Type B pancreatic cell (in vitro differentiated cells): ENCODE measurements around the gene TXNDC12. TPM values are rescaled to one million over a fixed set of nuclear protein-coding genes. Genes with fewer than 3 reads are reported as not detected.
"Not testable (repeated sequence)": the region's sequence is repeated elsewhere in the genome, so short reads cannot be mapped to it uniquely, and the experiment has no call there.

Experiments
- DNase-seq: peaks from one replicate; pipeline ENCODE4 v3.0.0; 2021; ENCODE audit warnings: mixed read lengths; ENCODE audit not compliant: unreplicated experiment; ENCODE audit errors: extremely low spot score
- H3K27ac Mint-ChIP-seq: 2 replicates; pipeline ENCODE4 v1.8.0; 2021; ENCODE audit warnings: mild to moderate bottlenecking, mixed read lengths
- H3K27me3 Mint-ChIP-seq: 2 replicates; pipeline ENCODE4 v1.8.0; 2021; ENCODE audit warnings: mixed read lengths
- H3K36me3 Mint-ChIP-seq: 2 replicates; pipeline ENCODE4 v1.8.0; 2021; ENCODE audit warnings: mixed read lengths
- H3K4me1 Mint-ChIP-seq: one replicate; pipeline ENCODE4 v1.8.0; 2021; ENCODE audit warnings: mixed read lengths; ENCODE audit not compliant: unreplicated experiment
- H3K4me3 Mint-ChIP-seq: 2 replicates; pipeline ENCODE4 v1.8.0; 2021; ENCODE audit warnings: mild to moderate bottlenecking, mixed read lengths
- H3K9me3 Mint-ChIP-seq: 2 replicates; pipeline ENCODE4 v1.8.0; 2021; ENCODE audit warnings: mixed read lengths
- CTCF ChIP-seq: fragments of 200-600 bp; sonication (generic); conservative IDR thresholded peaks from 2 replicates; pipeline ENCODE4 v1.5.0; 2021; ENCODE audit warnings: antibody characterized with exemption, mild to moderate bottlenecking
- total RNA-seq: library from RNA; stranded (reverse); gene quantifications from 2 replicates; pipeline ENCODE4 v1.2.1, GENCODE V29; 2021; ENCODE audit warnings: low replicate concordance

Gene TXNDC12
- total RNA-seq, 1 donor from 2014 or later: 61.3 TPM

- TF ChIP-seq CTCF: no peak
- no peak overlapping the region for H3K27ac Mint-ChIP-seq
- peaks cover 14% of the 10 kb centered on the region for H3K36me3 Mint-ChIP-seq
- H3K4me1 Mint-ChIP-seq: no peaks in the 10 kb centered on the region
- DNase-seq: no peak
- H3K4me3 Mint-ChIP-seq: no peak overlapping the region
- H3K27me3 Mint-ChIP-seq: no peaks in the 10 kb centered on the region
- H3K9me3 Mint-ChIP-seq: no peaks in the 10 kb centered on the region
Measured at GRCh38 chr1:52022133-52022532, 32.9 kb downstream of the TXNDC12 start.

- H3K27me3 Mint-ChIP-seq: peaks cover 13% of the 10 kb centered on the region
- DNase-seq: no peak
- peak overlapping the region; percentile 80 for H3K27ac Mint-ChIP-seq
- H3K9me3 Mint-ChIP-seq: no peaks in the 10 kb centered on the region
- H3K4me1 Mint-ChIP-seq: peaks cover 11% of the 10 kb centered on the region
- no peaks in the 10 kb centered on the region for H3K36me3 Mint-ChIP-seq
- no peak overlapping the region for H3K4me3 Mint-ChIP-seq
- TF ChIP-seq CTCF: no peak
Measured at GRCh38 chr1:52008071-52008809, 46.8 kb downstream of the TXNDC12 start.

DNA sequence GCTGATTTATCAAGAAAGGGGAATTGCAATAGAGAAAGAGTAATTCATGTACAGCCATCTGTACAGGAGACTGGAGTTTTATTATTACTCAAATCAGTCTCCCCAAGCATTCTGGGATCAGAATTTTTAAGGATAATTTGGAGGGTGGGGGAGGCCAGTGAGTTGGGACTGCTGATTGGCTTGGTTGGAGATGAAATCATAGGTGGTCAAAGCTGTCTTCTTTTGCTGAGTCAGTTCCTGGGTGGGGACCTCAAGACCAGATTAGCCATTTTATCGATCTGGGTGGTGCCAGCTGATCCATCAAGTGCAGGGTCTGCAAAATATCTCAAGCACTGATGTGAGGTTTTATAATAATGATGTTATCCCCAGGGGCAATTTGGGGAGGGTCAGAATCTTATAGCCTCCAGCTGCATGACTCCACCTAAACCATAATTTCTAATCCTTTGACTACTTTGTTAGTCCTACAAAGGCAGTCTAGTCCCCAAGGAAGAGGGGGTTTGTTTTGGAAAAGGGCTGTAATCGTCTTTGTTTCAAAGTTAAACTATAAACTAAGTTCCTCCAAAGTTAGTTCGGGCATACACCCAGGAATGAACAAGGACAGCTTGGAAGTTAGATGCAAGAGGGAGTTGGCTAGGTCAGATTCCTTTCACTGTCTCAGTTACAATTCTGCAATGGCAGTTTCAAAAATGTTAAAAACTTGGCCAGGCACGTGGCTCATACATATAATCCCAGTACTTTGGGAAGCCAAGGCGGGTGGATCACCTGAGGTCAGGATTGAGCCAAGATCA is 47.6 kb downstream of the TXNDC12 start:
- no peaks in the 10 kb centered on the region for H3K36me3 Mint-ChIP-seq
- no peak for TF ChIP-seq CTCF
- no peak for DNase-seq
- H3K4me3 Mint-ChIP-seq: peak overlapping the region; percentile 54
- peak overlapping the region; percentile 80 for H3K27ac Mint-ChIP-seq
- peaks cover 11% of the 10 kb centered on the region for H3K4me1 Mint-ChIP-seq
- peaks cover 13% of the 10 kb centered on the region for H3K27me3 Mint-ChIP-seq
- H3K9me3 Mint-ChIP-seq: no peaks in the 10 kb centered on the region

- H3K4me3 Mint-ChIP-seq, DNase-seq, H3K9me3 Mint-ChIP-seq, H3K36me3 Mint-ChIP-seq: not testable (repeated sequence)
- Mint-ChIP-seq H3K4me1 (peaks cover 11% of the 10 kb centered on the region), H3K27me3 (peaks cover 13% of the 10 kb centered on the region), H3K27ac (peak overlapping the region; percentile 84)
Measured at GRCh38 chr1:52006081-52006553, 48.9 kb downstream of the TXNDC12 start.

DNA sequence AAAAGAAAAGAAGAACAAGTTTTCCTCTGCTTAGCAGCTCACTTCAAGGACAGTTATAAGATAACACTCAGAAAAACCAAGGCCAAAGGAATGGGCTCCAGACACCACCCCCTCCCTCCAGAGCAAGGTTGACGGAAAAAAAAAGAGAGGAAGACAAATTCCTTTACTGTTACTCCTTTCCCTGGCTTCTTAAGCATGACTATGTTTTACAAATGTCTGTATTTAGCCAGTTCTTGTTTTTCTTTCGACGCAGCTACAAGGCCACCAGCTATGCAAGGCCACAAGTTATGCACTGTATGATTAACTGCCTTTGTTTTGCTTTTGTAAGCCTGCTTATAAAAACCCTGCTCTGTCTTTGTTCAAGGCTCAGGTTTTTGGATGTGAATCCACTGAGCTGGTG is 49.4 kb downstream of the TXNDC12 start:
- H3K4me3 Mint-ChIP-seq, H3K9me3 Mint-ChIP-seq, DNase-seq, H3K36me3 Mint-ChIP-seq: not testable (repeated sequence)
- peaks cover 13% of the 10 kb centered on the region for H3K27me3 Mint-ChIP-seq
- H3K27ac Mint-ChIP-seq: peak overlapping the region; percentile 84
- H3K4me1 Mint-ChIP-seq: peaks cover 11% of the 10 kb centered on the region

GRCh38 chr1:52003877-52004276 is 51.1 kb downstream of the TXNDC12 start:
- no peak for DNase-seq
- H3K27ac Mint-ChIP-seq: no peak overlapping the region
- H3K9me3 Mint-ChIP-seq: no peaks in the 10 kb centered on the region
- H3K4me3 Mint-ChIP-seq: no peak overlapping the region
- H3K4me1 Mint-ChIP-seq: peaks cover 11% of the 10 kb centered on the region
- no peak for TF ChIP-seq CTCF
- H3K36me3 Mint-ChIP-seq: no peaks in the 10 kb centered on the region
- peaks cover 13% of the 10 kb centered on the region for H3K27me3 Mint-ChIP-seq
